Endothelial cell of umbilical vein (primary cell): ENCODE data around the gene GNG2. TPM values are rescaled to one million over a fixed set of nuclear protein-coding genes. Genes with fewer than 3 reads are reported as not detected.

Experiments
- BruUV-seq: library from RNA; stranded (reverse); fragments of 400-500 nt; replicated peaks from 2 replicates; lab custom pipeline; 2021; lab: Mats Ljungman, UMichigan
- CTCF ChIA-PET: fragments of 300-600, 350-600 bp; sonication (Branson Sonifier 250); formaldehyde crosslinking; loops from one replicate; lab custom pipeline; 2021; ENCODE audit warnings: antibody characterized with exemption, inconsistent platforms; lab: Charles Lee
- POLR2A ChIA-PET: fragments of 300-600, 350-600 bp; sonication (Branson Sonifier 250); formaldehyde crosslinking; loops from one replicate; lab custom pipeline; 2021; ENCODE audit warnings: antibody characterized with exemption, inconsistent platforms; lab: Charles Lee
- DNase-seq: peaks from one replicate; pipeline ENCODE4 v3.0.0-alpha.2; 2011; ENCODE audit warnings: low read depth, low spot score
- FAIRE-seq: peaks from 2 replicates; lab custom pipeline; 2011; peaks lifted over from hg19 to GRCh38; lab: Jason Lieb, UNC
- H2AFZ ChIP-seq: 2 replicates; pipeline ENCODE4 v1.6.0; 2012; ENCODE audit warnings: low read depth, low read length, control low read depth, inconsistent platforms
- H3K27ac ChIP-seq: 2 replicates; pipeline ENCODE4 v1.5.1; 2011; ENCODE audit warnings: low read depth, mild to moderate bottlenecking, control low read depth, low read length, moderate library complexity; ENCODE audit not compliant: insufficient read depth
- H3K27me3 ChIP-seq, 2 experiments: 2 replicates each; pipeline versions ENCODE4 v1.6.0 to v1.6.1; 2011; ENCODE audit warnings: low read length in 2 of 2, mixed read lengths in 1 of 2; ENCODE audit not compliant: control insufficient read depth in 2 of 2, insufficient read depth in 2 of 2
- H3K36me3 ChIP-seq, 2 experiments: 2 replicates in 1 of 2; 3 replicates in 1 of 2; pipeline ENCODE4 v1.5.1; 2011; ENCODE audit warnings: low read length in 2 of 2, mild to moderate bottlenecking in 1 of 2, moderate library complexity in 1 of 2; ENCODE audit not compliant: control insufficient read depth in 2 of 2, insufficient read depth in 2 of 2; ENCODE audit errors: extremely low read depth in 1 of 2
- H3K4me1 ChIP-seq: 3 replicates; pipeline ENCODE4 v1.5.1; 2011; ENCODE audit warnings: mild to moderate bottlenecking, low read length; ENCODE audit not compliant: control insufficient read depth, insufficient read depth; ENCODE audit errors: extremely low read depth
- H3K4me2 ChIP-seq: 2 replicates; pipeline ENCODE4 v1.6.1; 2011; ENCODE audit warnings: low read length, control low read depth, mixed read lengths; ENCODE audit not compliant: insufficient read depth
- H3K4me3 ChIP-seq, 3 experiments: fragments of 200-600 bp in 1 of 3; sonication (generic), shearing (Covaris generic) in 1 of 3; replicated peaks in 1 of 3; 2 replicates each; pipeline ENCODE4 v1.5.1; 2011 to 2016; ENCODE audit warnings: control low read depth in 3 of 3, low read length in 3 of 3, mild to moderate bottlenecking in 2 of 3, inconsistent platforms in 1 of 3, low read depth in 1 of 3, moderate library complexity in 1 of 3; ENCODE audit not compliant: insufficient read depth in 1 of 3
- H3K79me2 ChIP-seq: 2 replicates; pipeline ENCODE4 v1.6.0; 2012; ENCODE audit warnings: low read length, inconsistent platforms; ENCODE audit not compliant: control insufficient read depth, insufficient read depth
- H3K9ac ChIP-seq: replicated peaks from 2 replicates; pipeline ENCODE3; 2011; ENCODE audit warnings: low read length, control low read depth; ENCODE audit not compliant: insufficient read depth; ENCODE audit errors: extremely low read depth
- H3K9me1 ChIP-seq: replicated peaks from 3 replicates; pipeline ENCODE4 v1.6.0; 2011; ENCODE audit warnings: mild to moderate bottlenecking, low read length; ENCODE audit not compliant: control insufficient read depth, insufficient read depth; ENCODE audit errors: extremely low read depth
- H3K9me3 ChIP-seq: replicated peaks from 2 replicates; pipeline ENCODE4 v1.5.1; 2012; ENCODE audit warnings: low read length, inconsistent platforms; ENCODE audit not compliant: control insufficient read depth, insufficient read depth
- H4K20me1 ChIP-seq: replicated peaks from 2 replicates; pipeline ENCODE3; 2011; ENCODE audit warnings: mild to moderate bottlenecking, low read length; ENCODE audit not compliant: control insufficient read depth, insufficient read depth; ENCODE audit errors: extremely low read depth
- CTCF ChIP-seq, 2 donors: IDR thresholded peaks; 1 replicate in 1 of 2; 2 replicates in 1 of 2; pipeline ENCODE4 v1.5.1; 2011; ENCODE audit warnings: low read length in 2 of 2, mild to moderate bottlenecking in 2 of 2, moderate library complexity in 2 of 2, control low read depth in 1 of 2, inconsistent platforms in 1 of 2, low read depth in 1 of 2; ENCODE audit not compliant: insufficient read depth in 1 of 2; ENCODE audit errors: extremely low read depth in 1 of 2
- EZH2 ChIP-seq: IDR thresholded peaks from 2 replicates; pipeline ENCODE4 v1.6.1; 2012; ENCODE audit warnings: borderline replicate concordance, low read depth, mild to moderate bottlenecking, moderate library complexity, low read length, inconsistent platforms; ENCODE audit not compliant: severe bottlenecking
- FOS ChIP-seq: IDR thresholded peaks from 2 replicates; pipeline ENCODE4 v1.6.1; 2011; ENCODE audit warnings: mild to moderate bottlenecking, low read length, moderate library complexity, borderline replicate concordance; ENCODE audit not compliant: insufficient read depth
- GATA2 ChIP-seq: IDR thresholded peaks from 2 replicates; pipeline ENCODE4 v1.7.0; 2011; ENCODE audit warnings: low read depth, mild to moderate bottlenecking, moderate library complexity, mixed read lengths, low read length; ENCODE audit not compliant: insufficient read length, insufficient read depth
- JUN ChIP-seq: IDR thresholded peaks from 2 replicates; pipeline ENCODE4 v1.6.1; 2011; ENCODE audit warnings: borderline replicate concordance, low read depth; ENCODE audit not compliant: insufficient read length, insufficient read depth
- MYC ChIP-seq: IDR thresholded peaks from one replicate; pipeline ENCODE4 v1.6.1; 2011; ENCODE audit warnings: mild to moderate bottlenecking, low read depth, low read length
- POLR2A ChIP-seq: IDR thresholded peaks from 2 replicates; pipeline ENCODE4 v1.6.1; 2012; ENCODE audit warnings: low read depth, mild to moderate bottlenecking, control low read depth, low read length
- POLR2AphosphoS5 ChIP-seq: IDR thresholded peaks from 2 replicates; pipeline ENCODE4 v1.6.1; 2012; ENCODE audit warnings: low read depth, mild to moderate bottlenecking, control low read depth, low read length, moderate library complexity; ENCODE audit not compliant: insufficient read depth
- dilution Hi-C: fragments of 300-500 bp; cut with MboI; formaldehyde crosslinking; loops from one replicate; pipeline ENCODE4 v1.15.0; 2019; ENCODE audit warnings: low sequenced_read_pairs; ENCODE audit not compliant: extremely low pct_ligation_motif_present
- intact Hi-C: fragments of 100-400 bp; cut with micrococcal nuclease; formaldehyde crosslinking; loops from one replicate; pipeline ENCODE4 v1.10.0; 2022
- polyA plus RNA-seq, 4 experiments: library from polyadenylated mRNA; depleted of rRNA in 3 of 4; stranded (reverse) in 3 of 4; unstranded in 1 of 4; fragments of >200 nt; gene quantifications; 2 replicates each; pipeline versions ENCODE4 v1.2.1 to v1.2.3, GENCODE V29; 2011 to 2012; ENCODE audit warnings: missing spikeins in 1 of 4
- total RNA-seq: library from RNA; stranded (reverse); gene quantifications from 2 replicates; pipeline ENCODE4 v1.2.3, GENCODE V29; 2021
- TF ChIP-seq, protein P1 (sequence below): IDR thresholded peaks from 2 replicates; pipeline ENCODE4 v1.6.1; 2011; ENCODE audit not compliant: insufficient read depth, insufficient read length

The GNG2 gene
- total and polyA plus RNA-seq, 2 donors (not counting 3 experiments of a cell fraction or from before 2014, with no cell fraction given), result not detected

- Histone ChIP-seq H4K20me1 (no peaks in the 10 kb centered on the region), H3K9me1 (no peaks in the 10 kb centered on the region), H3K27ac (peak overlapping the region; percentile 66), H3K4me2 (peak overlapping the region; percentile 12), H3K79me2 (peaks cover under 1% of the 10 kb centered on the region), H3K36me3 (peaks cover 26 to 34% of the 10 kb centered on the region in 2 experiments), H3K27me3 (no peaks in the 10 kb centered on the region), H3K9me3 (no peaks in the 10 kb centered on the region), H3K4me3 (no peak overlapping the region), H3K9ac (peak overlapping the region; percentile 8), H2AFZ (no peak overlapping the region), H3K4me1 (peaks cover 17% of the 10 kb centered on the region)
- no TSS peak for BruUV-seq
- POLR2A ChIA-PET, result no interaction called here
- FAIRE-seq, result no peak
- intact Hi-C loops (loop anchor here (2.0 kb wide), 1 partner anchor 21 kb away; no protein-coding TSS in a partner anchor), dilution Hi-C loops (no loop called here)
- peak; percentile 33 for DNase-seq
- CTCF ChIA-PET, result interaction anchor here (1.1 to 2.4 kb wide), 5 partner anchors 11 to 68 kb away, joined by 3 to 14 read pairs (median 7); no protein-coding TSS in a partner anchor
- TF ChIP-seq, protein P1, sequence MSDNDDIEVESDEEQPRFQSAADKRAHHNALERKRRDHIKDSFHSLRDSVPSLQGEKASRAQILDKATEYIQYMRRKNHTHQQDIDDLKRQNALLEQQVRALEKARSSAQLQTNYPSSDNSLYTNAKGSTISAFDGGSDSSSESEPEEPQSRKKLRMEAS, result no peak
- TF ChIP-seq POLR2A (no peak), GATA2 (peak; percentile 18)
Measured at GRCh38 chr14:52003324-52003723, 142.9 kb downstream of the GNG2 start.

DNA sequence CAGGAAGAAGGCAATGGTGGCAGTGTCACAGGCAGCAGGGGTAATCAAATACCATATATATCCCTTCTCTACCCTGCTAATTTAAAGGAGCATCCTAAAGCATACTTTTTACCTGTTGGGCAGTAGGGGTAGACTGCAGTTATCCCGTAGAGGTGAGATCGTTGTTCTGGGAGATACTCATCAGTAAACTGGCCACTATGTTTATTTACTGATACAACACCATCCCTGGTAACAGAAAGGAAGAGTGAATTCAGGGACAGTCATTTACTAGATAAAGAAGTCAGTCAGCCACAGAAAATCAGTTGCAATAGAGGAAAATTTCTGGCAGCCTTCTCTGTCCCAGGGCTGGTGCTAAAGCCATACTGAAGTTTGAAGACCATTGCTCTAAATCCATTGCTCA, 145.2 kb downstream of the GNG2 start:
- no peaks in the 10 kb centered on the region for H3K9me1 ChIP-seq
- no peaks in the 10 kb centered on the region for H3K9me3 ChIP-seq
- TF ChIP-seq, protein P1, result no peak
- TF ChIP-seq FOS, result no peak
- TF ChIP-seq EZH2, result no peak
- no peak for TF ChIP-seq GATA2
- TF ChIP-seq CTCF (IDR thresholded peaks at IDR 0.05; ENCODE audit: extremely low read depth in 1 of 2, insufficient read depth in 1 of 2, low read depth in 1 of 2, low read length in 2 of 2), result no peak
- no peak for TF ChIP-seq JUN
- TF ChIP-seq POLR2AphosphoS5, result no peak
- TF ChIP-seq MYC, result no peak
- no peak for TF ChIP-seq POLR2A
- H3K4me3 ChIP-seq, result no peak overlapping the region
- no peak overlapping the region for H3K4me2 ChIP-seq
- H3K27ac ChIP-seq, result no peak overlapping the region
- H3K4me1 ChIP-seq, result peaks cover 17% of the 10 kb centered on the region
- H3K9ac ChIP-seq, result no peak overlapping the region
- DNase-seq (no peak), FAIRE-seq (no peak)
- no peaks in the 10 kb centered on the region for H3K79me2 ChIP-seq
- intact Hi-C loops (no loop called here), dilution Hi-C loops (no loop called here)
- H2AFZ ChIP-seq, result no peak overlapping the region
- CTCF ChIA-PET, result interaction anchor here (1.5 kb wide), 1 partner anchor 10 kb away, joined by 8 read pairs; no protein-coding TSS in a partner anchor
- POLR2A ChIA-PET, result no interaction called here
- BruUV-seq, result no TSS peak
- H3K36me3 ChIP-seq, result peaks cover 27 to 28% of the 10 kb centered on the region in 2 experiments
- H3K27me3 ChIP-seq, result no peaks in the 10 kb centered on the region
- H4K20me1 ChIP-seq, result no peaks in the 10 kb centered on the region
